Naive thymus-derived CD4-positive, alpha-beta T cell (primary cell): ENCODE measurements around the gene TMEM212. TPM values are rescaled to one million over a fixed set of nuclear protein-coding genes. Genes with fewer than 3 reads are reported as not detected.

Experiments
- ATAC-seq: fragments of 150-1000 bp; cut with Tn5 transposase; 2 replicates; pipeline ENCODE4 v1.10.0; 2021; ENCODE audit warnings: mild to moderate bottlenecking, moderate library complexity
- CTCF ChIA-PET: fragments of 350-600 bp; sonication (Branson Sonifier 250); formaldehyde crosslinking; loops from one replicate; lab custom pipeline; 2021; ENCODE audit warnings: antibody characterized with exemption; lab: Charles Lee
- POLR2A ChIA-PET: fragments of 350-600 bp; sonication (Branson Sonifier 250); formaldehyde crosslinking; loops from one replicate; lab custom pipeline; 2021; ENCODE audit warnings: antibody characterized with exemption, inconsistent platforms; lab: Charles Lee
- DNase-seq, 9 donors: peaks; one replicate each; pipeline versions ENCODE4 v3.0.0 to v3.0.0-alpha.2; 2020 to 2022; ENCODE audit warnings: mixed read lengths in 1 of 9
- H3K27ac ChIP-seq: one replicate; pipeline ENCODE4 v1.7.0; 2013; ENCODE audit warnings: mild to moderate bottlenecking, low read depth, low read length, moderate library complexity
- H3K27me3 ChIP-seq, 2 donors: one replicate each; pipeline ENCODE4 v1.7.0; 2013; ENCODE audit warnings: low read length in 2 of 2, mild to moderate bottlenecking in 2 of 2, moderate library complexity in 2 of 2; ENCODE audit not compliant: control insufficient read depth in 2 of 2, insufficient read depth in 2 of 2
- H3K36me3 ChIP-seq, 3 experiments: 1 replicate in 2 of 3; 2 replicates in 1 of 3; pipeline ENCODE4 v1.7.0; 2013; ENCODE audit warnings: low read length in 3 of 3, mild to moderate bottlenecking in 3 of 3, moderate library complexity in 1 of 3; ENCODE audit not compliant: insufficient read depth in 3 of 3, control insufficient read depth in 2 of 3
- H3K4me1 ChIP-seq, 2 donors: one replicate each; pipeline ENCODE4 v1.7.0; 2013; ENCODE audit warnings: low read length in 2 of 2, mild to moderate bottlenecking in 2 of 2, moderate library complexity in 1 of 2; ENCODE audit not compliant: control insufficient read depth in 2 of 2, insufficient read depth in 2 of 2
- H3K4me3 ChIP-seq: 2 replicates; pipeline ENCODE4 v1.7.0; 2013; ENCODE audit warnings: mild to moderate bottlenecking, low read length
- H3K9me3 ChIP-seq, 3 experiments: 1 replicate in 2 of 3; 2 replicates in 1 of 3; pipeline ENCODE4 v1.7.0; 2013; ENCODE audit warnings: low read length in 3 of 3; ENCODE audit not compliant: control insufficient read depth in 2 of 3
- H3K27ac Mint-ChIP-seq, 9 donors: one replicate each; pipeline ENCODE4 v1.8.0; 2020 to 2022; ENCODE audit warnings: mixed read lengths in 9 of 9, mild to moderate bottlenecking in 8 of 9, moderate library complexity in 5 of 9, inconsistent platforms in 2 of 9
- H3K27me3 Mint-ChIP-seq, 5 donors: one replicate each; pipeline ENCODE4 v1.8.0; 2021 to 2022; ENCODE audit warnings: mixed read lengths in 5 of 5, mild to moderate bottlenecking in 1 of 5
- H3K36me3 Mint-ChIP-seq, 5 donors: one replicate each; pipeline ENCODE4 v1.8.0; 2020 to 2022; ENCODE audit warnings: mixed read lengths in 5 of 5, mild to moderate bottlenecking in 3 of 5, inconsistent platforms in 1 of 5
- H3K4me1 Mint-ChIP-seq, 7 donors: one replicate each; pipeline ENCODE4 v1.8.0; 2020 to 2022; ENCODE audit warnings: mixed read lengths in 7 of 7, mild to moderate bottlenecking in 3 of 7, inconsistent platforms in 1 of 7
- H3K4me3 Mint-ChIP-seq, 10 donors: one replicate each; pipeline ENCODE4 v1.8.0; 2020 to 2022; ENCODE audit warnings: mild to moderate bottlenecking in 10 of 10, mixed read lengths in 10 of 10, moderate library complexity in 6 of 10, inconsistent platforms in 2 of 10
- H3K9me3 Mint-ChIP-seq, 11 donors: one replicate each; pipeline ENCODE4 v1.8.0; 2020 to 2022; ENCODE audit warnings: mixed read lengths in 11 of 11, mild to moderate bottlenecking in 4 of 11, inconsistent platforms in 1 of 11, moderate library complexity in 1 of 11
- intact Hi-C, 2 donors: fragments of 100-400 bp; cut with micrococcal nuclease; formaldehyde crosslinking; loops; one replicate each; pipeline ENCODE4 v1.15.1; 2023
- polyA plus RNA-seq, 2 donors: library from polyadenylated mRNA; unstranded; fragments of 300-500 nt; fragmentation: Illumina TruSeq; gene quantifications; one replicate each; pipeline ENCODE4 v1.2.3, GENCODE V29; 2021
- total RNA-seq, 6 experiments: library from RNA in 5 of 6; stranded (reverse) in 5 of 6; gene quantifications; 1 replicate in 5 of 6; 2 replicates in 1 of 6; pipeline ENCODE4 v1.2.3 and lab custom pipeline; 2021 to 2026

TMEM212 gene
- total and polyA plus RNA-seq, 7 experiments from 2014 or later: not detected

GRCh38 chr3:171892457-171892856, 49.3 kb downstream of the TMEM212 start:
- Mint-ChIP-seq H3K27me3 (peaks cover 8 to 16% (median 13%) of the 10 kb centered on the region in 5 donors), H3K27ac (no peak overlapping the region), H3K36me3 (no peaks in the 10 kb centered on the region), H3K9me3 (peaks cover 0 to 5% (median 0%) of the 10 kb centered on the region in 11 donors), H3K4me3 (no peak overlapping the region), H3K4me1 (peaks cover 0 to 2% (median 0%) of the 10 kb centered on the region in 7 donors)
- no peak overlapping the region for H3K4me3 ChIP-seq
- ATAC-seq (no peak), DNase-seq (no peak)
- no peak overlapping the region for H3K27ac ChIP-seq
- no peaks in the 10 kb centered on the region for H3K36me3 ChIP-seq
- no peaks in the 10 kb centered on the region for H3K9me3 ChIP-seq
- POLR2A ChIA-PET: no interaction called here
- H3K27me3 ChIP-seq: no peaks in the 10 kb centered on the region
- CTCF ChIA-PET: no interaction called here
- intact Hi-C loops: no loop called here
- no peaks in the 10 kb centered on the region for H3K4me1 ChIP-seq

- intact Hi-C loops: no loop called here
- ATAC-seq (no peak), DNase-seq (no peak)
- H3K27me3 Mint-ChIP-seq: peaks cover 8 to 23% (median 19%) of the 10 kb centered on the region in 5 donors
- H3K36me3 ChIP-seq: no peaks in the 10 kb centered on the region
- POLR2A ChIA-PET: no interaction called here
- H3K4me1 ChIP-seq: no peaks in the 10 kb centered on the region
- H3K4me3 ChIP-seq: no peak overlapping the region
- CTCF ChIA-PET: no interaction called here
- no peaks in the 10 kb centered on the region for H3K9me3 ChIP-seq
- no peaks in the 10 kb centered on the region for H3K9me3 Mint-ChIP-seq
- peaks cover 0 to 2% (median 0%) of the 10 kb centered on the region in 7 donors for H3K4me1 Mint-ChIP-seq
- no peak overlapping the region for H3K27ac ChIP-seq
- H3K4me3 Mint-ChIP-seq: no peak overlapping the region
- H3K36me3 Mint-ChIP-seq: no peaks in the 10 kb centered on the region
- no peak overlapping the region for H3K27ac Mint-ChIP-seq
- H3K27me3 ChIP-seq: no peaks in the 10 kb centered on the region
Observed at GRCh38 chr3:171895291-171895690, 52.1 kb downstream of the TMEM212 start.

- H3K27me3 Mint-ChIP-seq: peaks cover 8 to 24% (median 23%) of the 10 kb centered on the region in 5 donors
- ATAC-seq: no peak
- Histone ChIP-seq H3K27ac (no peak overlapping the region), H3K9me3 (no peaks in the 10 kb centered on the region), H3K4me1 (no peaks in the 10 kb centered on the region), H3K27me3 (no peaks in the 10 kb centered on the region), H3K36me3 (no peaks in the 10 kb centered on the region), H3K4me3 (no peak overlapping the region)
- no peaks in the 10 kb centered on the region for H3K9me3 Mint-ChIP-seq
- no peak overlapping the region for H3K27ac Mint-ChIP-seq
- ChIA-PET CTCF (no interaction called here), POLR2A (no interaction called here)
- no peak for DNase-seq
- no peaks in the 10 kb centered on the region for H3K36me3 Mint-ChIP-seq
- intact Hi-C loops: no loop called here
- H3K4me3 Mint-ChIP-seq: no peak overlapping the region
- H3K4me1 Mint-ChIP-seq: peaks cover 0 to 2% (median 0%) of the 10 kb centered on the region in 7 donors
Observed at GRCh38 chr3:171895900-171896299, 52.8 kb downstream of the TMEM212 start.

DNA sequence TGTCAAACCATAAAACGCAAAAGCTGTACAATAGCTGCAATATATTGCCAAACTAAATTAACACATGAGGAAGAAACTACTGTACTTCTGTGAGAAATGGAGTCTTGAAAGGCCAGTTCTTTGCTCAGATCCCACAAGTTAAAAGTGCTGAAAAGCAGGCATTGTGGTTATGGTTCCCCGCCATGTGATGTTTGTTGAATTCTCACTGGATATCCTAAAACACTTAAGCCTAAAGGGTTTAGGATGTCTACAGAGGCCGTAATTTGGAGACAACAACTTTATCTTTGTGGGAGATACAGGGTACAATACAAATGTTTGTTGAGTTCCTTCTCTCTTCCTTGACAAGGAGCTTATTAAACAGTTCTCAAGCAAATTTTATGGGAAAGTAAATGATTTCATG, 53.2 kb downstream of the TMEM212 start:
- ChIA-PET CTCF (no interaction called here), POLR2A (no interaction called here)
- intact Hi-C loops: no loop called here
- H3K4me3 Mint-ChIP-seq: no peak overlapping the region
- no peak for DNase-seq
- H3K9me3 Mint-ChIP-seq: no peaks in the 10 kb centered on the region
- Histone ChIP-seq H3K27me3 (no peaks in the 10 kb centered on the region), H3K36me3 (no peaks in the 10 kb centered on the region), H3K9me3 (no peaks in the 10 kb centered on the region), H3K4me3 (no peak overlapping the region), H3K27ac (no peak overlapping the region), H3K4me1 (no peaks in the 10 kb centered on the region)
- peaks cover 8 to 28% (median 23%) of the 10 kb centered on the region in 5 donors for H3K27me3 Mint-ChIP-seq
- H3K4me1 Mint-ChIP-seq: peaks cover 0 to 2% (median 0%) of the 10 kb centered on the region in 7 donors
- no peak overlapping the region for H3K27ac Mint-ChIP-seq
- no peak for ATAC-seq
- no peaks in the 10 kb centered on the region for H3K36me3 Mint-ChIP-seq

DNA sequence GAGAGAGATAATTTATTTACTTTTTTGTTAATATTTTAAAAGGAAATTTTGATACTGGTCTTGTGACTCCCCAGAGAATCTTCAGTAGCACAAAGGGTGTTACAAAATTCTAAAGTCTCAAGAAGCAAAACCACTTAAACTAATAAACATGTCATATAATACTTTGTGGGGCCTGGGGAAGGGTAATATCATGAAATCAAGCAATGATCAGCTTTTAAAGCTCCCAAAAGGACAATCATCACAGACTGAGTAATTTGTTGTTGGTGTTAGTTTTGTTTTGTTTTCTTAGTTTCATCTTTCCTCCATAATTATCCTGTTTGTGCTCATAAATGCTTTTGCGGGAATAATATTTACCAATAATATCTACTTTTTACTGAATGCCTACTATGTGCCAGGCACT, 55.0 kb downstream of the TMEM212 start:
- CTCF ChIA-PET: no interaction called here

DNA sequence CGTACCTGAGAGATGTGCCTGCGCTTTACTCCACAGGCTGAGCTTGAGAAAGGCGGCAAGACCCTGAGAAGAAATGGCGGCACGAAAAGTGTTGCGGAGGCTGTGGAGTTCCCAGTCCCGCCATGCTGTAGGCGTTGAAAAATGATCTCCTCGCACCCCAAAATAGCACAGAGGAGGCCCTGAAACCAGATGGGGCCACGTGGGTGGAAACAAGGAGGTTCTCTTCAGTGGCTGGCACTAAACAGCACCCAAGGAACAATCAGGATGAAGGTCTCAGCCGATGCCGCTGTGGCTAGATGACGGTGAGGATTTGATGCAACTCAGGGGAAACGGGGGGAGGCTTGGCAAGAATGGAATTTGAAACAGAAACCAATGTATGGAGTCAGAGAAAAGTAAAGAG, 57.3 kb downstream of the TMEM212 start:
- no peak overlapping the region for H3K4me3 Mint-ChIP-seq
- H3K27ac Mint-ChIP-seq: no peak overlapping the region
- Histone ChIP-seq H3K27ac (no peak overlapping the region), H3K4me3 (no peak overlapping the region), H3K36me3 (no peaks in the 10 kb centered on the region), H3K27me3 (no peaks in the 10 kb centered on the region), H3K4me1 (no peaks in the 10 kb centered on the region), H3K9me3 (no peaks in the 10 kb centered on the region)
- no peaks in the 10 kb centered on the region for H3K9me3 Mint-ChIP-seq
- H3K36me3 Mint-ChIP-seq: no peaks in the 10 kb centered on the region
- no peak for ATAC-seq
- no peaks in the 10 kb centered on the region for H3K4me1 Mint-ChIP-seq
- ChIA-PET CTCF (no interaction called here), POLR2A (no interaction called here)
- intact Hi-C loops: no loop called here
- DNase-seq: no peak
- peaks cover 4 to 17% (median 7%) of the 10 kb centered on the region in 5 donors for H3K27me3 Mint-ChIP-seq

More for the DNA sequence above, 55.0 kb downstream of the TMEM212 start:
- H3K36me3 ChIP-seq: no peaks in the 10 kb centered on the region
- ATAC-seq: no peak
- H3K27me3 ChIP-seq: no peaks in the 10 kb centered on the region
- H3K4me3 ChIP-seq: no peak overlapping the region
- Mint-ChIP-seq H3K4me3 (no peak overlapping the region), H3K36me3 (no peaks in the 10 kb centered on the region), H3K4me1 (peaks cover 0 to 2% (median 0%) of the 10 kb centered on the region in 7 donors), H3K27ac (no peak overlapping the region), H3K9me3 (no peaks in the 10 kb centered on the region), H3K27me3 (peaks cover 10 to 28% (median 19%) of the 10 kb centered on the region in 5 donors)
- intact Hi-C loops: no loop called here
- H3K27ac ChIP-seq: no peak overlapping the region
- no peak for DNase-seq
- POLR2A ChIA-PET: no interaction called here
- no peaks in the 10 kb centered on the region for H3K4me1 ChIP-seq
- H3K9me3 ChIP-seq: no peaks in the 10 kb centered on the region

DNA sequence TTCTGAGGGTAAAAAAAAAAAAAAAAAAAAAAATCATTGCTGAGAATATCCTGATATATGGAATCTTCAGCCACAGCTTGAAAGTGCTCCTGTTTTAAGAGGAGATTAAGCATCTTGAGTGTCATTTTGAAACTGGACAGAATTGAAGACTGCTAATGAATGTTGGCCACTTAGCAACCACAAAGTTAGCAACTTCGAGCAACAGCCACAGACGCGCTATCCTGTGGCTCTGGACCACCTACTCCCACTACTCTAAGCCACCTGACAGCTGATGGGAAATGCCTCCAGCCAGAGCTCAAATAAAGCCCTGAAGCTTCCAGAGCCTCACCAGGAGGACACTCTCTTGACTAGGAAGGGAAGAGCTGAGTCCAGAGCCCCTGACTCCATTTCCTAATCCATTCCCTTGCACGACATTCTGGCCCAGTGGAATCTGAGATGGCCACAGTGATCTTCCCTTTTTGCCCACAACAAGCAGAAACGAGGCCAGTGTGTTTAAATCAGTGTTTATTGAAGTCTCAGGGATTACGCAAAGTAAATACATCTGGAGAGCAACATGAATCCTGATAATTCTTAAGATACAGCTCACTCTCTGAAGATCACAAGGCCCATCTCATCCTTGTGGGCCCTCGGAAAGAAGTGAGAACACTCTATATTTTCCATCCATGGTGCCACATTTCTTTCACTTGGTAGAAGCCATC, 58.6 kb downstream of the TMEM212 start:
- Mint-ChIP-seq H3K9me3 (no peaks in the 10 kb centered on the region), H3K27me3 (peaks cover 4 to 17% (median 7%) of the 10 kb centered on the region in 5 donors), H3K4me1 (no peaks in the 10 kb centered on the region), H3K27ac (no peak overlapping the region), H3K36me3 (no peaks in the 10 kb centered on the region), H3K4me3 (no peak overlapping the region)
- no peak overlapping the region for H3K27ac ChIP-seq
- CTCF ChIA-PET: no interaction called here
- ATAC-seq: no peak
- POLR2A ChIA-PET: no interaction called here
- no peaks in the 10 kb centered on the region for H3K9me3 ChIP-seq
- H3K4me1 ChIP-seq: no peaks in the 10 kb centered on the region
- H3K4me3 ChIP-seq: no peak overlapping the region
- H3K36me3 ChIP-seq: no peaks in the 10 kb centered on the region
- no peaks in the 10 kb centered on the region for H3K27me3 ChIP-seq
- DNase-seq: no peak
- intact Hi-C loops: no loop called here
